Measurements from ENCODE around the gene PTPRN2. TPM values are rescaled to one million over a fixed set of nuclear protein-coding genes. Genes with fewer than 3 reads are reported as not detected.
A peak's percentile ranks its signal among the peaks of the same experiment; 100 is the strongest.

The PTPRN2 gene
- polyA plus RNA-seq, 3 donors = 6.8 to 7.9 (median 7.2) TPM

DNA sequence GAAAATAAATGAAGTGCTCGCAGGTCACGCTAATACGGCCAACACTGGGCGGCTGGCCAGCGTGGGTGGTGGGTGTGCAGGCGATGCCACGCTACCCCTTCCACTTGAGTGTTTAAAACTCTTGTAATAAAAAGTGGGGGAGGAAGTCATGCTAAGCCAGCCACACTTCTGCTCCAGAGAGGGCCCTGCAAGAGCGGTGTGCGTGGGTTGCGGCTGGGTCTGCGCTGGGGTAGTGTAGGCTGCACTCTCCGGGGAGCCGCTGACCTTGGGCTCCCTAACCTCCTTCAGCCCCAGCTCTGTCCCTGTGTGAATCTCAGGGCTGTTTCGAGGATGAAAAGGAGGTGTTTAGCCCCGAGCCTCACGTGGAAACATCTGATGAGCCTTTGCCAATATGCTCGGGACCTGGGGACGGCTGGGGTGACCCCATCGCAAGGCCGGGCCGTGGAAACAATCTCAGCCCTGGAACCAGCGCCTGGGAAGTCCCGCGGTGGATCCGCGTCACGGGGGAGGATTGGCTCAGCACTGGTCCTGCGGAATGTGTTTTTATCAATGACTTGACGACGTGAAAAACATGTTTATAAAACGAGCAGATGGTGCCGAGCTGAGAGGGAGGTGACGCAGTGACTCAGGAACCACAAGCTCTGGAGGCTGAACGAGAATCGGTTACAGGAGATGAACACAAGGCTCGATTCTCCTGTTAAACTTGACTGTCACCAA is 972.4 kb downstream of the PTPRN2 start:
- no peak for DNase-seq (ENCODE audit: low read depth in 3 of 3, low spot score in 2 of 3)

DNA sequence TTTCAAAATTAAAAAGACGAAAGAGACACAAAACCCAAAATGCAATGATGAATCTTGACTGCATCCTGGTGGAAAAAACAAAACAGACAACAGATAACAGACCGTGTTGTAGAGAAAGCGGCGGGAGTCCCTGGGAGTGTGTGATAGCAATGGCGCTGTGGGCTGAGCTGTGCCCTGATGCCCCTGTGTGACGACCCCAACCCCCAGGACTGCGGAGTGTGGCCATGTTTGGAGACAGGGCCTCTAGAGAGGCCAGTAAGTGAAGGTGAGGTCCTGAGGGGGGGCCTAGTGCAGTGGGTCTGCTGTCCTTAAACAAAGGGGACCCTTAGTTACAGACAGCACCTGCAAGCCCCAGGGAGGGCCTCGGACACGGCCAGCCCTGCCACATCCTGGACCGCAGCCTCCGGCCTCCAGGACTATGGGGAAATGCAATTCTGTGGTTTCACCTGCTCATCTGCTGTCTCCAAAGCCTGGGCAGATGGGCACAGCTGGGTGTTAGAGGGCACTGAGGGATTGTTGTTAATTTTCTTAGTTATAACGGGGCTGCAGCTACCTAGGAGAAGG is 973.1 kb downstream of the PTPRN2 start:
- no peak for DNase-seq (ENCODE audit: low read depth in 3 of 3, low spot score in 2 of 3)

DNA sequence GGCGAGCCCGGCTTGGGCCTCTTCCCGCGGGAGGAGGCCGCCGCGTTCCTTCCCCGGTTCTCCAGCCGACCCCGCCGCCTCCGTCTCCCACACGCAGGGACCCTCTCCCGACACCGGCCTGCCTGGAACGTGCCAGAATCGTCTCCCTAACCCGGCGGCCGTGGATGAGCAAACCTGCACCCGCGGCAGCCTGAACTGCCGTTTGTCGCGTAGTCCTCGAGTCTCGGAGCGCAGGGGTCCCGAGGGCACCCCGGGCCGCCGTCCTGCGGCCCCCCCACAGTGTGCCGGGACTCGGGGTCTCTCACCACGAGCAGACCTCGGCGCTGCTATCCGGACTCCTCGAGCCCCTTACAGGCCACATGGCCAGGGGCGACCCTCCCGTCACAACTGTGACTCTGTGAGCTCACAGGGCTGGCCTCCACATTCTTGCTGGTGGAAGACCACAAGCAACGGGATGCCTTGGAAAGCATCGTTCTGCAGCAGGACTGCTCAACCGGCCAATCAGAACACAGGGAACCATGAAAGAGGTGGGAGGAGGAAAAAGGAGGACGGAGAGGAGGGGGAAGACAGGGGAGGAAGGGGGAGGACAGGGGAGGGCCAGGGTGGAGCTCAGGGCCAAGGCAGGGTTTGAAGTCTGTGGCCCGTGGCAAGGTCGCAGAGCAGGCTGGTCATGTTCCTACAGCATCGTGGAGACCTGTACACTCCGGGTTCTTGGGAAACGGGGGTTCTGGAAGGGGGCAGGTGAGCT is 973.9 kb downstream of the PTPRN2 start:
- no peak for DNase-seq (ENCODE audit: low read depth in 3 of 3, low spot score in 2 of 3)

DNA sequence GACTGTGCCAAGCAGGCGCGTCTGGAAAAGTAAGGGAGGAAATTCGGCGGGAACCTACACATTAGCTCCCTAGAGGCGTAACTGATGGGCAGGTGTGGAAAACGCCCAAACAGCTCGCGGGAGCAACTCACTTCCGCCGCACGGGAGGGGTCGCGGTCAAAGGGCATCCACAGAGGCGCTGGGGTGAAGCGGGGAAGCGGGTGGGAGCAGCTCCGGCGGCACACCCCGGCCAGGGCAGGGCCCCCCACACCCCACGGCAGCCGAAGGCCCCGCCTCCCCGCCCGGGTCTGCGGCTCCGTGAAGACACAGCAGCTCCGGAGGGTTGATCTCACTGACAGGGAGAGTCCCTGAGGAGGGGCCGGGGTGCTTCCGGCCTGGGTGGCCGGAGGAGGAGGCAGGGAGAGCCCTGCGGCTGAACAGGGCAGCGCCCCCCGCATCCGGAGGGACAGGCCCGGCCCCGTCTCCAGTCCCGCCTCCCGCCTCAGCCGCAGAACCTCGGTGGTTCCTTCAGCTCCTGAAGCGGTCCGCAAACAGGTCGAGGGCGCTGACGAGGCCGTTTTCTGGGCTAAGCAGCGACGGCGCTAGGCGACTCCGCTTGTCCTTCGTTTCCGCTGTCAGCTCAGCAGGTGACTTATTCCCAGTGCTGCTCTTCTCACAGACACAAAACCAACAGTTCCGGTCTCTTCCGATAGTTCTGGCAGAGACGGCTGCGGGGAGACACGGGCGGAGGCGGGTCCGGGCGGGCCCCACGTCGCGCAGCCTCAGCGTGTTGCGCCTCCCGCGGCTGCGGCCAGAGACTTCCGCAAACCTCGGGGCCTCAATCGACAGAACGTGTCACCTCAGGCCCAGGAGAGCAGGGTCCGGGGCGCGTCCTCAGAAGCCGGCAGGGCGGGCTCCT is 974.7 kb downstream of the PTPRN2 start:
- peak in 2 of 3 donors; percentile 13 to 31 for DNase-seq (ENCODE audit: low read depth in 3 of 3, low spot score in 2 of 3)

GRCh38 chr7:157612009-157612663 is 975.5 kb downstream of the PTPRN2 start:
- DNase-seq (ENCODE audit: low read depth in 3 of 3, low spot score in 2 of 3) = no peak

- no peak for DNase-seq (ENCODE audit: low read depth in 3 of 3, low spot score in 2 of 3)
Observed at GRCh38 chr7:157611341-157611740, 976.3 kb downstream of the PTPRN2 start.

DNA sequence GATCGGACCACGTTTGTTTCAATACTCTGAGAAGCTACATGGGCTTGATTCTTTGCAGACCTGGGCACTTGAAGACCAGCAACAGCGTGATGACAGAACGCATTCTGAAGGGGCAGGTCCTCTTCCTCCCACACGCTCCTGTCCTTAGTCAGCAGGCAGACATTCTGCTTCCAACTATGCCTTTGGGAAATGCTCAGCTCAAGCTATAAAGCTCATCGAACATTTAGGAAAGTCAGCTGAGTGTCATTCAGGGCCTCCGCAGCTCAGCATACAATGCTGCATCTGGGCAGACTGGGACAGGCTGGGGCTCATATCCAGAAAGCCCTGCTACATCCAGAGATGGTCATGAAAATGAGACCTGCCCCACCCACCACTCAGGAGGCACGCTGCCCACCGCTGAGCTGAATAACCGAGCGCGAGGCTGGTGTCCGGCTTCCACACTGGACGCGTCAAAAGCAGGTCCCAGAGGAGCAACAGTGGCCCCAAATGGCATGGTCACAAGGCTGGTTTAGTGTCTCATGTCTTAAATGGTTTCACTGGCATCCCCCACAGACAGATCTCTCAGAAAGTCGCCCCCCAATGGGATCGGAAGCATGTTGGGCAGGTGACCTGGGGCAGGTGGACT is 976.8 kb downstream of the PTPRN2 start:
- DNase-seq (ENCODE audit: low read depth in 3 of 3, low spot score in 2 of 3) = no peak

- no peak for DNase-seq (ENCODE audit: low read depth in 3 of 3, low spot score in 2 of 3)
Observed at GRCh38 chr7:157609932-157610640, 977.5 kb downstream of the PTPRN2 start.

- no peak for DNase-seq (ENCODE audit: low read depth in 3 of 3, low spot score in 2 of 3)
Observed at GRCh38 chr7:157609516-157609915, 978.1 kb downstream of the PTPRN2 start.

GRCh38 chr7:157607218-157607617 is 980.4 kb downstream of the PTPRN2 start:
- DNase-seq (ENCODE audit: low read depth in 3 of 3, low spot score in 2 of 3) = no peak

- no peak for DNase-seq (ENCODE audit: low read depth in 3 of 3, low spot score in 2 of 3)
Observed at GRCh38 chr7:157606140-157606539, 981.5 kb downstream of the PTPRN2 start.

DNA sequence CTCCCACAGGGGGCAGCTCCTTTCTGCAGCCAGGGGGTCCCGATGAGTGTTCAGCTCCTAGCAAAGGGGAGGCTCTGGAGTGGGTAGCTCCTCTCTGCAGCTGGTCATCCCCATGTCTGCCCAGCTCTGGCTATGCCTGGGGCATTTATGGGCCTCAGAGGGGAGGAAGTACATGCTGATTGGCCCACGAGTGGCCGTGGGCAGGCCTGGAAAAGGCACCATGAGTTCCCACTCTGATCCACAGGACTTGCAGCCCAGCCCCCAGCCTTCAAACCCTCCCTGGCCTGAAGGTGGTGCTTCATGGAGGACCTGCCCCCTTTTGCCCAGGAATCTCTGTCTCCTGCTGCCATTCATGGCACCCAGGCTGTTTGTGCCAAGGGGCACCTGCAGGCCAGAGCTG is 982.0 kb downstream of the PTPRN2 start:
- no peak for DNase-seq (ENCODE audit: low read depth in 3 of 3, low spot score in 2 of 3)

GRCh38 chr7:157604661-157605381 is 982.8 kb downstream of the PTPRN2 start:
- DNase-seq (ENCODE audit: low read depth in 3 of 3, low spot score in 2 of 3) = no peak

DNA sequence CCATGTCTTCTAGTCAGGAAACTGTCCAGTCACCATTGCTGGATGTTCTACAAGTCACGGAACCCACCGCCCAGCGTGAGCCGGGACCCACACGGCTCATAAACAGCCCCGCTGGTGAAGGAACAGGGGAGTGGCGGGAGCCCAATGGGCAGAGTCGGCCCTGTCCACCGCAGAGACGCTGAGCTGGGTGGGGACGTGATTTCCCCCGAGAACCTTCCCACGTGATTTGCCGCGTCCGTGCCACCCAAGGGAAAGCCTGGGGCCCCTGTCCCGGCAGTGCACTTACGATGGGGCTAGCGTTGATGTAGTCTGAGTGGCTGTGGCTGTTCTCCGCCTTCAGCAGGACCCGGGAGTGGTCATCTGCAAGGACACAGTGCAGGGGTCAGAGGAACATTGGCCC is 983.9 kb downstream of the PTPRN2 start:
- no peak for DNase-seq (ENCODE audit: low read depth in 3 of 3, low spot score in 2 of 3)

GRCh38 chr7:157603005-157603404 is 984.6 kb downstream of the PTPRN2 start:
- no peak for DNase-seq (ENCODE audit: low read depth in 3 of 3, low spot score in 2 of 3)

DNA sequence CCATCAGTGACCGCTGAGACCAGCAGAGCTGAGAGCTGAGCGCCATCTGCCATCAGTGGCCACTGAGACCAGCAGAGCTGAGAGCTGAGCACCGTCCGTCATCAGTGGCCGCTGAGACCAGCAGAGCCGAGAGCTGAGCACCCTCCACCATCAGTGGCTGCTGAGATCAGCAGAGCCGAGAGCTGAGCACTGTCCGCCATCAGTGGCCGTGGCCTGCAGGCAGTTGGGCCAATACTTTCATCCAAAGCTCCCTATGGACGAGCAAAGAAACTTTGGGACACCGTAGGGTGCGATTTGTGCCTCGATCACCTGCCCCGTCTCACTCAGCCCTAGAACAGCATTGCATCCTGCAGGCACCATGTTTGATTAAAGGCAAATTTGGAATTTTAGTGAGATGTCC is 985.0 kb downstream of the PTPRN2 start:
- no peak for DNase-seq (ENCODE audit: low read depth in 3 of 3, low spot score in 2 of 3)

- no peak for DNase-seq (ENCODE audit: low read depth in 3 of 3, low spot score in 2 of 3)
Observed at GRCh38 chr7:157602156-157602555, 985.5 kb downstream of the PTPRN2 start.

DNA sequence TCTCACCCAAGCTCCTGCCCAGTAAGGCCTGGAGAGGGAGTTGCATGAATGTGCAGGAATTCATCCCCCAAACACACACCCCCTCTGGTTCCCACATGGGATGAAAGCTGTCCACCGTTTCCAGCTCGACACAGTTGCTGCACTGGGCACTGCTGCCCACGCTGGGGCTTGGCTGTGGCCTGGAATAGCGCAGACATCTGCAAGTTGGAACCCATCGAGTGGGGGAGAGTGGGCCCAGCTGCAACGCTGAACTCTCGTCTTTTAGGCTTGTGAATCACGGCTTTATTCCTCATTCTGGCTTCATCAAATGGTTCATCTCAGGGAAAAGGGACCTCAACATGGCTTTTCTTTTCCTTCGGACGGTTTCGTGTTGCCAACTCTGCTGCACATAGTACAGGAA is 986.1 kb downstream of the PTPRN2 start:
- no peak for DNase-seq (ENCODE audit: low read depth in 3 of 3, low spot score in 2 of 3)

DNA sequence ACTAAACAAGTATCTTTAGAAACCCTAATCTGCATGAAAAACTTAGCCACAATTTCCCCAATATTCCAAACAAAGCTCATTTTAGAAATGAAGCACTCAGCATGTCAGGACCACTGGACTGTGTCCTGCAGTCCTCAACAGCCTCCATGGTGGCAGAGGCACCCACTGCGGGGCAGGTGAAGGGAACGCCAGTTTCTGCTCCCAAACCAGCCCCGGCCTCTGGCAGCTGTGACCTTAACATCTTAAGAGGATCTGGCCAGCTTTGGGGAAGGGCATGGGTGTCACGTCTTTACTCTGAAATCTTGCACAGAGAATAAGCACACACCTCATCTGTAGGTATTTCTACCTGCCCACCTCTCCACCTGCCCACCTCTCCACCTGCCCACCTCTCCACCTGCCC is 988.1 kb downstream of the PTPRN2 start:
- no peak for DNase-seq (ENCODE audit: low read depth in 3 of 3, low spot score in 2 of 3)

Measured in right renal cortex interstitium (tissue), 3 donors.